ENCODE results near the gene CEP89.
"Not testable (repeated sequence)": the region's sequence is repeated elsewhere in the genome, so short reads cannot be mapped to it uniquely, and the experiment has no call there.

Gene CEP89

GRCh38 chr19:32998722-32999121, 27.0 kb upstream of the CEP89 start:
- DNase-seq (ENCODE audit: low spot score), result no peak
- in situ Hi-C loops (cut with MboI; ENCODE audit: low pct_unique_long_range_greater_than_20kb, low sequenced_read_pairs, unreplicated experiment), result no loop called here
- TF ChIP-seq, protein P1, sequence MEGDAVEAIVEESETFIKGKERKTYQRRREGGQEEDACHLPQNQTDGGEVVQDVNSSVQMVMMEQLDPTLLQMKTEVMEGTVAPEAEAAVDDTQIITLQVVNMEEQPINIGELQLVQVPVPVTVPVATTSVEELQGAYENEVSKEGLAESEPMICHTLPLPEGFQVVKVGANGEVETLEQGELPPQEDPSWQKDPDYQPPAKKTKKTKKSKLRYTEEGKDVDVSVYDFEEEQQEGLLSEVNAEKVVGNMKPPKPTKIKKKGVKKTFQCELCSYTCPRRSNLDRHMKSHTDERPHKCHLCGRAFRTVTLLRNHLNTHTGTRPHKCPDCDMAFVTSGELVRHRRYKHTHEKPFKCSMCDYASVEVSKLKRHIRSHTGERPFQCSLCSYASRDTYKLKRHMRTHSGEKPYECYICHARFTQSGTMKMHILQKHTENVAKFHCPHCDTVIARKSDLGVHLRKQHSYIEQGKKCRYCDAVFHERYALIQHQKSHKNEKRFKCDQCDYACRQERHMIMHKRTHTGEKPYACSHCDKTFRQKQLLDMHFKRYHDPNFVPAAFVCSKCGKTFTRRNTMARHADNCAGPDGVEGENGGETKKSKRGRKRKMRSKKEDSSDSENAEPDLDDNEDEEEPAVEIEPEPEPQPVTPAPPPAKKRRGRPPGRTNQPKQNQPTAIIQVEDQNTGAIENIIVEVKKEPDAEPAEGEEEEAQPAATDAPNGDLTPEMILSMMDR (IDR thresholded peaks at IDR 0.05; ENCODE audit: extremely low read depth, insufficient read depth, missing control alignments), result no peak

DNA sequence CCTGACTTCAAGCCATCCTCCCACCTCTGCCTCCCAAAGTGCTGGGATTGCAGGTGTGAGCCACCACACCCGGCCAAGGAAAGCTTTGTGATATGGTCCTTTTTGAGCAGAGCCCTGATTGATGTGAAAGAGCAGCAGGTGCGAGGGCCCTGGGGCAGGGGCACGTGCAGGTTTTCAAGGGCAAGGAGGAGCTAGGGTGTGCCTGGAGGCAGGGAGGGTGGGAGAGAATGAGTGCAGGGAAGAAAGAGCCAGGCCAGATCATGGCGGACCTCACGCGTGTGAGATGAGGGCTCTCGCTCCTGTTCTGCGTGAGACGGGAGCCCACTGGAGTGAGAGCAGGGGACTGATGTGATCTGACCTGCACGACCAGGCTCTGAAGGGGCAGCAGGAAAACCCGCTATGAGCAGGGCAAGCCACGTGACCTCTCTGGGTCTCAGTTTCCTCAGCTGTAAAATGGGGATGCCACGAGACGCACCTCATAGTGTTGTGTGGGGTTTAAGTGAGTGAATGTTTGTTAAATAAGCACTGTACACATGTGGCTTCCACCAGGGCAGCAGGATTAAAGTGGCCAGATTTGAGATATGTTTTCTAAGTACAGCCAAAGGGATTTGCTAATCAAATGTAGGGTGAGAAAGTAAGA, 26.1 kb upstream of the CEP89 start:
- in situ Hi-C loops (cut with MboI; ENCODE audit: low pct_unique_long_range_greater_than_20kb, low sequenced_read_pairs, unreplicated experiment), result no loop called here
- no peak for DNase-seq (ENCODE audit: low spot score)
- TF ChIP-seq, protein P1 (IDR thresholded peaks at IDR 0.05; ENCODE audit: extremely low read depth, insufficient read depth, missing control alignments), result no peak

DNA sequence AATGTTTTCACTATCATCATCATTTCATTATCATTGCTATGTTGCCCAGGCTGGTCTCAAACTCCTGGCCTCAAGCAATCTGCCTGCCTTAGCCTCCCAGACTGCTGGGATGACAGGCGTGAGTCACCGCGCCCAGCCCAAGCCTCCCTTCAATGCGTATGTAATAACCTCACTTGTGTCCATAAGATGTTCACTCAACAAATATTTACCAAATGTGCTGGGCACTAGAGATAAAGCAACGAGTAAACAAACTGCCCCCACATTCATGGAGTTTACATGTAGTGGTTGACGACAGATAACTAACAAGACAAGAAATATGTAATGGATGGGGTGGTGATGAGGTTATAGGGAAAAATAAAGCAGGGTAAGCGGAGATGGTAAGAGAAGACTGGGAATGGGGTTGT, 25.3 kb upstream of the CEP89 start:
- DNase-seq (ENCODE audit: low spot score); in situ Hi-C loops (cut with MboI; ENCODE audit: low pct_unique_long_range_greater_than_20kb, low sequenced_read_pairs, unreplicated experiment): not testable (repeated sequence)

DNA sequence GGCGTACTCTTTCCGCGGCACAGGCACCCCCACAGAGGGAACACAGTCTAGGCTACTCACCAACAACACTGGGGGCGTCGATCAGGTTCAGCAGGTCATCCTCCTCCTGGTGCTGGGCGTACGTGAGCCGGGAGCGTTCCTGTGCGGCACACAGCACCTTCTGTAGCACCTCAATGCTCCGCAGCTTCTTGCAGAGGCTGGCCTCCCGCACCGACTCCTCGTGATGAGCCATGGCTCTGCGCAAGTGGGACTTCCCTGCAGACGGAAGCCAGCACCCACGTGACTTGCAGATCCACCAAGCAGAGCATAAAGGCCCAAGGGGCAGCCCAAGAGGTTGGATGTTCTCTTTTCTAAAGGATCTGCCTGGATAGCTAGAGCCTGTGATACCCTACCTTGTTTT, 24.2 kb upstream of the CEP89 start:
- DNase-seq (ENCODE audit: low spot score); in situ Hi-C loops (cut with MboI; ENCODE audit: low pct_unique_long_range_greater_than_20kb, low sequenced_read_pairs, unreplicated experiment): not testable (repeated sequence)

DNA sequence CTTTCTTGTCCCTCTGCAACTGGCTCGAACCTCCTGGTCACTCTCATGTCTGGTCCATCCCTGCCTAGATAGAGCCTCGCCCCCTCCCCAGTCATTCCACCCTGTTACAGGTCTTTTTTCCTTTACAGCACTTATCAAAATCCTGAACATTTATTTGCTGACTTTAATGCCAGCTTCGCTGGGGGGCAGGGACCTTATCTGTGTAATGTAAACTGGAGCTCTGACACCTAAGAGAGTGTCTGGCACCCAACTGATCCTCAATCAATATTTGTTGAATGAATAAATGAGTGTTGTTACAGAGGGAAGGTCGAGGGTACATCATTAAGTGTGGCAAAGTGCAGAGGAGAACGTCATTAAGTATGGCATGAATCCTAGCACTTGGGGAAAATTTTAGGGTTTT, 17.0 kb upstream of the CEP89 start:
- DNase-seq (ENCODE audit: low spot score), result no peak
- in situ Hi-C loops (cut with MboI; ENCODE audit: low pct_unique_long_range_greater_than_20kb, low sequenced_read_pairs, unreplicated experiment), result no loop called here
- TF ChIP-seq, protein P1 (IDR thresholded peaks at IDR 0.05; ENCODE audit: extremely low read depth, insufficient read depth, missing control alignments), result no peak

DNA sequence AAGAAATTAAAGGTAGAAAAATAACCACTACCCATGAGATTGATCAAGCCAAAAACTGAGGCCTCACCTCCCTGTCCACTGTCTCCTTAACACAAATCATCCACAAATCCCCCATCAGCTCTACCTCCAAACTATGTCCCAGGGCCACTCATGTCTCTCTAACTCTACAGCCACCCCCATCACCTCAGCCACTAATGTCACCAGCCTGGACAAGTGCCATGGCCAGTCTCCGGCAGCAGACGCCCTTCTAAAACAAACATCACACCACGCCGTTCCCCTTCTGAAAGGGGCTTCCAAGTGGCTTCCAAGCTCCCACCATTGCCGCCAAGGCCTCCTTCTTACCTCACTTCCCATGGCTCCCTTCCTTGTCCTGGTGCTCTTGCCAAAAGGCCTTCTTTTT, 16.5 kb upstream of the CEP89 start:
- DNase-seq (ENCODE audit: low spot score); in situ Hi-C loops (cut with MboI; ENCODE audit: low pct_unique_long_range_greater_than_20kb, low sequenced_read_pairs, unreplicated experiment): not testable (repeated sequence)

- DNase-seq (ENCODE audit: low spot score); in situ Hi-C loops (cut with MboI; ENCODE audit: low pct_unique_long_range_greater_than_20kb, low sequenced_read_pairs, unreplicated experiment): not testable (repeated sequence)
Observed at GRCh38 chr19:32982488-32982887, 10.7 kb upstream of the CEP89 start.

DNA sequence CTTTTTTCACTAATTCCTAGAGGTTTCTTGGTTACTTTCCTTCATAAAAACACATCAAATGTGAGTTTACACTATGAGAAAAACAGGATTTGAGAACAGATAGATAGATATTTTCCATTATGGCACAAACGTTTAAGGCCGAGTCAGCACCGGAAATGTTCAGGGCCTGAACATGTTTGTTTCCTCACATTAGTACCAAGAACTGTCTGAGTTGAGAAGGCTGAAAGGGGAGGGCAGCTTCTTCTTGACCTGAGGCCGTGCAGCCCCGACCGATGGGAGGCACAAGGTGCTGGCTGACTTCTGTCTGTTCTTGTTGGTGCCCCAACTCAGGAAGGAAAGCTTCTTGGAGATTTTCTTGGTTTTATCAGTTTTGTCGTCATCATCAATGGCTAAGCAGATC, 8.0 kb upstream of the CEP89 start:
- DNase-seq (ENCODE audit: low spot score), result not testable (repeated sequence)
- in situ Hi-C loops (cut with MboI; ENCODE audit: low pct_unique_long_range_greater_than_20kb, low sequenced_read_pairs, unreplicated experiment), result loop anchor here (10.0 kb wide), 1 partner anchor 135 kb away; no protein-coding TSS in a partner anchor

GRCh38 chr19:32977813-32978212, 6.1 kb upstream of the CEP89 start:
- in situ Hi-C loops (cut with MboI; ENCODE audit: low pct_unique_long_range_greater_than_20kb, low sequenced_read_pairs, unreplicated experiment), result loop anchor here (10.0 kb wide), 1 partner anchor 137 kb away; no protein-coding TSS in a partner anchor
- not testable (repeated sequence) for DNase-seq (ENCODE audit: low spot score)

DNA sequence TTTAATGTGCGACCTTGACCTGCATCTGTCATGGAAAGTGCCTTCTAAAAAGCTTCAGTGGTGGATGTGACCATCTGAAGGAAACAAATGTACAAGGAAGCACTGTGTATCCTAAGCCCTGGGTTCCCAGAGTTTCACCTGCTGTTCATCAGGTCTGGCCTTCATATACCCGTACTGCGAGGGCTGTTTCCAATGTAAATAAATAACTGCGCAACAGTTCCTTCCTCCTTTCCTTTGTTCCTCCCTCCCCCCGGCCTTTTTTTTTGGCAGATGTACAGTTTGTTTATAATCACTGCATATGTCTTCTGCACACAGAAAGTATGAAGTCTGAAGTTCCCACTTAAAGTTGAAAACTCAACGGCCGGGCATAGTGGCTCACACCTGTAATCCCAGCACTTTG, 5.5 kb upstream of the CEP89 start:
- TF ChIP-seq, protein P1 (IDR thresholded peaks at IDR 0.05; ENCODE audit: extremely low read depth, insufficient read depth, missing control alignments), result no peak
- in situ Hi-C loops (cut with MboI; ENCODE audit: low pct_unique_long_range_greater_than_20kb, low sequenced_read_pairs, unreplicated experiment), result loop anchor here (10.0 kb wide), 1 partner anchor 138 kb away; no protein-coding TSS in a partner anchor
- no peak for DNase-seq (ENCODE audit: low spot score)
